ENCODE results near the gene ATIC. TPM values are rescaled to one million over a fixed set of nuclear protein-coding genes. Genes with fewer than 3 reads are reported as not detected.

Gene ATIC
- total and polyA plus RNA-seq, 10 donors = 50.5 to 165 (median 80.0) TPM

DNA sequence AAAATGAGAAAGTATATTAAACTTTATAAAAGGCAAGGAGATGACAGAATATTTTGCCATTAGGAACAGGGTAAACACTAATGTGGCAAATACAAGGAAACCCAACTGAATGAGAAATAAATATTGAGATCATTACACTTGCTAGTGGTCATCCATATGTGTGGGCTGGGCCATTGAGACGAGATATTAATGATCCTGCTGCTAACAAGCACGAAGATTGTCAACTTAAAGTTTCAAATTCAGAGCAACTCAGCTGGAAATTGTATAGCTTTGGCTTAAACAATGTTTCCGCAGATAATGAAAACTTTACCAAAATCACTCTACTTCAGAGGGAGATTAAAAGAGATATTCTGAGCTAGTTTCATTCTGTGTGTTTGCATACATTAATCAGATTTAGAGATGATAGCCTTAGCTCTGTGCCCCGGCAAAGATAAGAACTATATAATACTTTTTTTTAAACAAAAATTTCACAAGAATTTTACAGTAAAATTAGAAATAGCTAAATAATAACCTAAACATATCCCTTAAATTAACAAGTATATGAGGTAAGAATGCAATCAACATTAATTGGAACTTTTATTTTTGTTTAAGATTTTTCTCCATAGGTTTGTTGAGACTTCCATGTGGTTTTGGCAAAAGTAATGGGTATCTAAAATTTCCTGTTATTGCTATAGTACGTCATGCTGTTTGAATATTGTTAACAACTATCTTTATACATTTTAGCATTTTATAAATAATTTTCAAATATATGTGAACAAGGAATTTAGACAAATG lies 84.0 kb downstream of the ATIC start:
- no peaks in the 10 kb centered on the region for H3K9me3 ChIP-seq
- no peaks in the 10 kb centered on the region for H3K36me3 ChIP-seq
- TF ChIP-seq POLR2AphosphoS5 (IDR thresholded peaks at IDR 0.05) (no peak), POLR2A (IDR thresholded peaks at IDR 0.05) (no peak)
- TF ChIP-seq, protein P1, sequence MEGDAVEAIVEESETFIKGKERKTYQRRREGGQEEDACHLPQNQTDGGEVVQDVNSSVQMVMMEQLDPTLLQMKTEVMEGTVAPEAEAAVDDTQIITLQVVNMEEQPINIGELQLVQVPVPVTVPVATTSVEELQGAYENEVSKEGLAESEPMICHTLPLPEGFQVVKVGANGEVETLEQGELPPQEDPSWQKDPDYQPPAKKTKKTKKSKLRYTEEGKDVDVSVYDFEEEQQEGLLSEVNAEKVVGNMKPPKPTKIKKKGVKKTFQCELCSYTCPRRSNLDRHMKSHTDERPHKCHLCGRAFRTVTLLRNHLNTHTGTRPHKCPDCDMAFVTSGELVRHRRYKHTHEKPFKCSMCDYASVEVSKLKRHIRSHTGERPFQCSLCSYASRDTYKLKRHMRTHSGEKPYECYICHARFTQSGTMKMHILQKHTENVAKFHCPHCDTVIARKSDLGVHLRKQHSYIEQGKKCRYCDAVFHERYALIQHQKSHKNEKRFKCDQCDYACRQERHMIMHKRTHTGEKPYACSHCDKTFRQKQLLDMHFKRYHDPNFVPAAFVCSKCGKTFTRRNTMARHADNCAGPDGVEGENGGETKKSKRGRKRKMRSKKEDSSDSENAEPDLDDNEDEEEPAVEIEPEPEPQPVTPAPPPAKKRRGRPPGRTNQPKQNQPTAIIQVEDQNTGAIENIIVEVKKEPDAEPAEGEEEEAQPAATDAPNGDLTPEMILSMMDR (IDR thresholded peaks at IDR 0.05 in 8 of 11, conservative IDR thresholded peaks at IDR 0.05 in 3 of 11) = no peak
- no peaks in the 10 kb centered on the region for H3K4me1 ChIP-seq
- H3K27ac ChIP-seq = no peak overlapping the region
- no peak for DNase-seq
- WGBS, 5 donors = 67 to 82% (median 72%) methylated on average over 5 of the region's 5 CpGs
- intact Hi-C loops (cut with DNase I; ENCODE audit: low total_unique reads) = no loop called here
- H3K4me3 ChIP-seq = no peak overlapping the region
- H3K27me3 ChIP-seq (replicated peaks in 1 of 7) = no peaks in the 10 kb centered on the region

GRCh38 chr2:215396595-215397313 lies 84.9 kb downstream of the ATIC start:
- WGBS, 5 donors = 23 to 49% (median 37%) methylated on average over 2 of the region's 2 CpGs
- no peak for DNase-seq
- Histone ChIP-seq H3K27ac (no peak overlapping the region), H3K4me1 (no peaks in the 10 kb centered on the region), H3K36me3 (no peaks in the 10 kb centered on the region), H3K4me3 (no peak overlapping the region), H3K27me3 (replicated peaks in 1 of 7) (no peaks in the 10 kb centered on the region), H3K9me3 (no peaks in the 10 kb centered on the region)
- intact Hi-C loops (cut with DNase I; ENCODE audit: low total_unique reads) = no loop called here
- TF ChIP-seq POLR2AphosphoS5 (IDR thresholded peaks at IDR 0.05) (no peak), POLR2A (IDR thresholded peaks at IDR 0.05) (no peak)

DNA sequence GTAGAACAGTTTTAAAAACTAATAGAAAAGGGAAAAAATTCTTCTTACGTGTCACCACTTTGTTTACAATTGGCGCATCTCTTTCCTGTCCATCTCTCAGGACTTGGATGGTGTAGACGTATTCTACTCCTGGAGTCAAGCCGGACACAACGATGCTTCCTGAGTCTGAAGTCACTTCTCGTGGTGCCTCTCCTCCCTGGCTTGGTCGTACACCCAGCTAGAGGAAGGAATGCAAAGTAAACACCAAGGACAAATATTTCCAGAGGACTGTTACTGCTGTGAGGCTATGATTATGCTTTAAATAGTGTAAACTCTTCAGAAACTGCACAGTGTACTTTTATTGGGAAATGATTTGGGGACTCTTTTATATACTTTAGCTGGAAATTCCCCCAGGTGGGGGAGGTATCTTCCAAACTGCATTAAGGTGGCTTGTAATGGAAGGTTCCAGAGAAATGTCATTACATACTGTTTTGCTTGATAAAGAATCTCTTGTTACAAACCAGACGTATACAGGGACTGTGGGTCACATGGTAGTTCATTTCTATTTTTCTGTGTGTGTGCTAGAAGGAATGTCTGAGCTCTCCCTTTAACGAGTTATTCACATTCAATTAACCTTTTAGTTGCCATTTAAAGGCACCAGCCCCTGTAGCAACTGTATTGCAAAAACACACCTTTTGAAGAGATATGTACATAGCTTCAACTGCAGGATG lies 85.9 kb downstream of the ATIC start:
- H3K4me3 ChIP-seq = no peak overlapping the region
- 70 to 77% (median 74%) methylated on average over 9 of the region's 9 CpGs for WGBS, 5 donors
- H3K9me3 ChIP-seq = no peaks in the 10 kb centered on the region
- no peaks in the 10 kb centered on the region for H3K27me3 ChIP-seq (replicated peaks in 1 of 7)
- intact Hi-C loops (cut with DNase I; ENCODE audit: low total_unique reads) = no loop called here
- no peaks in the 10 kb centered on the region for H3K36me3 ChIP-seq
- H3K4me1 ChIP-seq = no peaks in the 10 kb centered on the region
- no peak for DNase-seq
- no peak overlapping the region for H3K27ac ChIP-seq
- TF ChIP-seq POLR2A (IDR thresholded peaks at IDR 0.05) = no peak
- TF ChIP-seq, protein P1 (IDR thresholded peaks at IDR 0.05 in 8 of 11, conservative IDR thresholded peaks at IDR 0.05 in 3 of 11) = no peak
- no peak for TF ChIP-seq POLR2AphosphoS5 (IDR thresholded peaks at IDR 0.05)

DNA sequence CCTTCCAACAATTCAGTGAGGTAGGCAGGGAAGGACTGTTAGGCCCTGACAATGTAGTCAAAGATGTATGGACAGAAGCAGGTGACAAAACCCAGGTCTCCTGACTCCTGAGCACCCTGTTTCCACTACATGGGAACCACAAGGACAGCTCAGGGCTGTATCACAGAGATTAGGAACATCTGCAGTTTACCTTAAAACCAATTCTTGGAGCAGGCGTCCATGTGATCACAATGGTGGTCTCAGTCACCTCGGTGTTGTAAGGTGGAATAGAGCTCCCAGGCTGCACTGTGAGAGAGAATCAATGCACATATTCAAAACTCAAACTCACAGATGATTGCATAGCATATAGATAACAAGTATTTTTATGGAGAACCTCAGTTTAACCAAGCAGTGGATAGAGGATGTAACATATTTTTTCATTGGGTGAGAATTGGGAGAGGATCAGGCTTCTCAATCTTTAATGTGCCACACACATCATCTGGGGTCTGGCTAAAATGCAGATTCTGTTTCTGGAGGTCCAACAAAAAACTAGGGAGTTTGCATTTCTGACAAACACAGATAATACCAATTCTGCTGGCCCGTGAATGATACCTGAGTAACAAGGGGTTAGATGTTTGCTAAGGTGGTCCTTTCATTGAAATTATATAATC lies 87.3 kb downstream of the ATIC start:
- no peaks in the 10 kb centered on the region for H3K9me3 ChIP-seq
- no peaks in the 10 kb centered on the region for H3K27me3 ChIP-seq (replicated peaks in 1 of 7)
- H3K27ac ChIP-seq = no peak overlapping the region
- no peak for DNase-seq
- no peak for TF ChIP-seq POLR2A (IDR thresholded peaks at IDR 0.05)
- TF ChIP-seq, protein P1 (IDR thresholded peaks at IDR 0.05 in 8 of 11, conservative IDR thresholded peaks at IDR 0.05 in 3 of 11) = no peak
- no peaks in the 10 kb centered on the region for H3K36me3 ChIP-seq
- H3K4me1 ChIP-seq = no peaks in the 10 kb centered on the region
- intact Hi-C loops (cut with DNase I; ENCODE audit: low total_unique reads) = no loop called here
- H3K4me3 ChIP-seq = no peak overlapping the region
- WGBS, 5 donors = 79 to 94% (median 90%) methylated on average over 3 of the region's 3 CpGs
